HepG2 (cell line): Measurements from ENCODE around the gene GADD45GIP1. TPM values are rescaled to one million over a fixed set of nuclear protein-coding genes. Genes with fewer than 3 reads are reported as not detected.

Experiments
- AGO2 ChIP-seq: fragments of 200-400 bp; formaldehyde crosslinking; optimal IDR thresholded peaks from 2 replicates; pipeline ENCODE3; 2017; ENCODE audit warnings: mild to moderate bottlenecking, low read depth, low read length, moderate library complexity
- CHCHD3 ChIP-seq: sonication (generic); formaldehyde crosslinking; IDR thresholded peaks from 2 replicates; pipeline ENCODE4 v1.8.0; 2022; ENCODE audit warnings: mild to moderate bottlenecking, missing genetic modification reagents, moderate library complexity
- CREBL2 ChIP-seq: sonication (generic); formaldehyde crosslinking; IDR thresholded peaks from 2 replicates; pipeline ENCODE4 v1.8.1; 2023; ENCODE audit warnings: missing genetic modification reagents, mild to moderate bottlenecking, borderline replicate concordance
- DMTF1 ChIP-seq: sonication (generic); formaldehyde crosslinking; IDR thresholded peaks from 2 replicates; pipeline ENCODE4 v1.4.0; 2020; ENCODE audit warnings: mild to moderate bottlenecking, missing genetic modification reagents
- EEA1 ChIP-seq: sonication (generic); formaldehyde crosslinking; IDR thresholded peaks from 2 replicates; pipeline ENCODE4 v1.5.1; 2020; ENCODE audit warnings: mild to moderate bottlenecking, missing genetic modification reagents, borderline replicate concordance
- MXD3 ChIP-seq: IDR thresholded peaks from 2 replicates; pipeline ENCODE4 v1.6.1; 2016; ENCODE audit warnings: mild to moderate bottlenecking, missing biosample characterization, missing genetic modification reagents
- PAXIP1 ChIP-seq: sonication (generic); formaldehyde crosslinking; conservative IDR thresholded peaks from 2 replicates; pipeline ENCODE4 v1.4.0; 2020; ENCODE audit warnings: mild to moderate bottlenecking, missing genetic modification reagents, moderate library complexity
- SALL2 ChIP-seq: sonication (generic); formaldehyde crosslinking; IDR thresholded peaks from 2 replicates; pipeline ENCODE4 v1.8.1; 2023; ENCODE audit warnings: mild to moderate bottlenecking, missing genetic modification reagents, inconsistent platforms
- TRIM24 ChIP-seq: sonication (generic); formaldehyde crosslinking; IDR thresholded peaks from 2 replicates; pipeline ENCODE4 v1.8.0; 2022; ENCODE audit warnings: mild to moderate bottlenecking, missing genetic modification reagents
- U2AF2 ChIP-seq: fragments of 200-400 bp; formaldehyde crosslinking; IDR thresholded peaks from 2 replicates; pipeline ENCODE4 v1.6.1; 2017; ENCODE audit warnings: low read depth, mild to moderate bottlenecking, low read length
- ZBTB38 ChIP-seq: sonication (generic); formaldehyde crosslinking; IDR thresholded peaks from 2 replicates; pipeline ENCODE4 v1.5.1; 2020; ENCODE audit warnings: mild to moderate bottlenecking, missing genetic modification reagents
- ZEB1 ChIP-seq: IDR thresholded peaks from 2 replicates; pipeline ENCODE4 v1.6.1; 2012; ENCODE audit warnings: mild to moderate bottlenecking, low read depth, inconsistent platforms; ENCODE audit not compliant: insufficient replicate concordance
- ZNF20 ChIP-seq: sonication (generic); formaldehyde crosslinking; IDR thresholded peaks from 2 replicates; pipeline ENCODE4 v1.4.0; 2020; ENCODE audit warnings: mild to moderate bottlenecking, moderate library complexity, missing genetic modification reagents
- ZNF280B ChIP-seq: sonication (generic); formaldehyde crosslinking; IDR thresholded peaks from 2 replicates; pipeline ENCODE4 v1.5.0; 2020; ENCODE audit warnings: missing genetic modification reagents, mild to moderate bottlenecking, borderline replicate concordance
- ZNF281 ChIP-seq: sonication (generic); formaldehyde crosslinking; IDR thresholded peaks from 2 replicates; pipeline ENCODE4 v1.4.0; 2020; ENCODE audit warnings: missing genetic modification reagents, borderline replicate concordance
- ZNF580 ChIP-seq: IDR thresholded peaks from 2 replicates; pipeline ENCODE4 v1.6.1; 2016; ENCODE audit warnings: low read depth, borderline replicate concordance
- polyA plus RNA-seq, 8 experiments: library from polyadenylated mRNA; depleted of rRNA in 3 of 8; stranded (reverse) in 7 of 8; unstranded in 1 of 8; fragments of >200 nt; fragmentation: Illumina TruSeq in 4 of 8; extraction: Trizol in 4 of 8; gene quantifications; 2 replicates each; pipeline versions ENCODE4 v1.2.1 to v1.2.3, GENCODE V29; 2011 to 2016; ENCODE audit warnings: low read depth in 4 of 8, missing spikeins in 1 of 8, mixed read lengths in 1 of 8; ENCODE audit not compliant: insufficient read depth in 1 of 8
- total RNA-seq, 5 experiments: library from RNA; depleted of rRNA; stranded (reverse); fragments of >200 nt; fragmentation: Illumina TruSeq; extraction: Trizol; gene quantifications; 2 replicates each; pipeline ENCODE4 v1.2.3, GENCODE V29; 2016; ENCODE audit warnings: low read depth in 1 of 5

The GADD45GIP1 gene
- total and polyA plus RNA-seq, 2 of the 13 experiments (the other 11 are each of a cell fraction or from before 2014, with no cell fraction given), result 24.6 to 30.7 TPM

- TF ChIP-seq PAXIP1 (CRISPR knock-in tag) (peak; percentile 12), DMTF1 (no peak), EEA1 (no peak), ZNF281 (CRISPR knock-in tag) (peak; percentile 7; the same call in 1 of the 2 replicates), CHCHD3 (CRISPR knock-in tag) (no peak), U2AF2 (no peak), SALL2 (CRISPR knock-in tag) (peak; percentile 78), MXD3 (CRISPR knock-in tag) (peak; percentile 71; the same call in 1 of the 2 replicates), AGO2 (no peak), TRIM24 (CRISPR knock-in tag) (no peak), ZNF580 (no peak; the same call in 1 of the 2 replicates), ZBTB38 (CRISPR knock-in tag) (peak; percentile 32; the same call in 1 of the 2 replicates), ZNF280B (no peak), CREBL2 (CRISPR knock-in tag) (no peak; the same call in 1 of the 2 replicates), ZEB1 (peak; percentile 58), ZNF20 (no peak)
Measured at GRCh38 chr19:12937927-12938778, 18.9 kb downstream of the GADD45GIP1 start, which contains the start of gene CALR (continued).
